IPS-NIHi11 (cell line): ENCODE measurements around the gene NANOGP8.
"Not testable (repeated sequence)": the region's sequence is repeated elsewhere in the genome, so short reads cannot be mapped to it uniquely, and the experiment has no call there.

Experiments used
- DNase-seq: peaks from one replicate; pipeline ENCODE4 v3.0.0; 2012; ENCODE audit warnings: mixed read lengths, low spot score

NANOGP8 gene, protein sequence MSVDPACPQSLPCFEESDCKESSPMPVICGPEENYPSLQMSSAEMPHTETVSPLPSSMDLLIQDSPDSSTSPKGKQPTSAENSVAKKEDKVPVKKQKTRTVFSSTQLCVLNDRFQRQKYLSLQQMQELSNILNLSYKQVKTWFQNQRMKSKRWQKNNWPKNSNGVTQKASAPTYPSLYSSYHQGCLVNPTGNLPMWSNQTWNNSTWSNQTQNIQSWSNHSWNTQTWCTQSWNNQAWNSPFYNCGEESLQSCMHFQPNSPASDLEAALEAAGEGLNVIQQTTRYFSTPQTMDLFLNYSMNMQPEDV

DNA sequence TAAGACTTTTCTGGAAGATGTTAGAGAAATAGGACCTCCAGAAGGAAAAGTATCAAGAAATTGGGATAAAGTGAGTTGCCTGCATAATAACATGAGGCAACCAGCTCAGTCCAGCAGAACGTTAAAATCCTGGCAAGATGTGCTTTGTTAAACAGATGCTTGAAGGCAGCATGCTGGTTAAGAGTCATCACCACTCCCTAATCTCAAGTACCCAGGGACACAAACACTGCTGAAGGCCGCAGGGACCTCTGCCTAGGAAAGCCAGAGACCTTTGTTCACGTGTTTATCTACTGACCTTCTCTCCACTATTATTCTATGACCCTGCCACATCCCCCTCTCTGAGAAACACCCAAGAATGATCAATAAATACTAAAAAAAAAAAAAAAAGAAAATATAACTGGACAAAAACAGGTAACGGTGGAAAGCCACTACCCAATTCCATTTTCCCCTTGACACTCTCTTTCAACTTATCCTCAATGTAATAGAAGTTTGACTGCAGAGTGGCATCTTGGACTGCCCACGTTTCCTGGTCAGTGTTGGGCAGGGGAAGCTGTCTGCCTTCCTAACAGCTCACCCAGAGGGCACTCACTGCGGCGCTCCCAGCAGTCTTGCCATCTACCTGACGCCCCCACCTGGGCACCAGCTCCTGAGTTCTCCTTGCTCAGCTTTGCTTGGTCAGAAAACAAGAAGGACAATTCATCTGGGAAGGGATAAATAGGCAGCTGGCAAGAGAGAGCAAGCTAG is at the start of gene NANOGP8:
Gene NANOGP8, minus strand, starts transcription at position 120 of the 744 bp plus-strand sequence. CDS start 185 bp downstream, outside the sequence.
- DNase-seq: not testable (repeated sequence)

DNA sequence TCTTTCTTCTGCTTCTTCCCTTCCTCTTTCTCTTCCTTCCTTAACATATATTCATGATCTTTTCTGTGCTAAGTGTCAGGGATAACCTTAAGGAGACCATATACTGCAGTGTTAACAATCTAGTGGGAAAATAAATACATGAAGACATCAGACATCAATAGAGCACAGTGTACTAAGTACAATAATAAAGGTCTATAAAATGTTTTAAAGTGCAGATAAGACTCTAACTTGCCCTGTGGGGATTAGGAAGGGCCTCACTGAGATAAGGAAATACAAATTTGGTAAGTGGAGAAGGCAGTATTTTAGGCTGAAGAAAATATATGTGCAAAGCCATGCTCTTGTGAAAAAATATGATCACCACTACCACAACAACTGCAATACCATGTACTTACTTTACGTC is 49.2 kb upstream of the NANOGP8 start:
- no peak for DNase-seq

DNA sequence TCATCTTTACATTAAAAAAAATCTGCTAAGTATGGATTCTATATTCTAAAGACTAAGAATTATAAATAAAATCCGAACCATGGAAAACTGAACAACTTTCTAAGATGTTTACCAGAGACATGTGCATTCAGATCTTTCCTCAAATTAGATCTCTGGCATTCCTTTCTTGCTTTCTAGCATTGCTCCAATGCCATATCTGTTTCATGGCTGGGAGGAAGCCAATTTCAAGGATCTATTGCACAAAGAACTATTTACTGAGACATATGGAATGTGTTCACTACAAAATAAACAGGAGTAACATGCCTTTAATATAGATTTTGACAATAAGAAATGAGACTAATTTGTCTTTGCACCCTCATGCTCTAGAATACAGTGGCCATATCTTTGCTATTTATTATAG is 45.1 kb upstream of the NANOGP8 start:
- no peak for DNase-seq

DNA sequence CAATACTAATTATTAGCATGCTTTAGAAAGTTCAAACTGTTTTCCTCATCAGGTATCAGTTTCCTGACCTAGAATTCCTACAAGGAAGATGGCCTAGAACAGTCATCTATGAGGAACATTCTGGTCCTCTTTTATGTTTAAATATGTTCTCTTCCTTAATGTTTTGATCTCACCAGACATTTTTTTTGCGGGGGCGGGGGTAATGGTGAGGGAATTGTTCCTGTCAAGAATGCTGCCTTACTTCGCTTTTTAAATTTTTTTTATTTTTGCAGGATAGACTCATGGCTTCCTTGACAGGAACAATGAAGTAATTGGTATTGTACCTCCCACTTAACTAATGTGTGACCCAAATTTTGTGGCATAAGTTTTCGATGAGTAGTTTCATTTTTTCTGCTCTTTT is 44.3 kb upstream of the NANOGP8 start:
- no peak for DNase-seq

DNA sequence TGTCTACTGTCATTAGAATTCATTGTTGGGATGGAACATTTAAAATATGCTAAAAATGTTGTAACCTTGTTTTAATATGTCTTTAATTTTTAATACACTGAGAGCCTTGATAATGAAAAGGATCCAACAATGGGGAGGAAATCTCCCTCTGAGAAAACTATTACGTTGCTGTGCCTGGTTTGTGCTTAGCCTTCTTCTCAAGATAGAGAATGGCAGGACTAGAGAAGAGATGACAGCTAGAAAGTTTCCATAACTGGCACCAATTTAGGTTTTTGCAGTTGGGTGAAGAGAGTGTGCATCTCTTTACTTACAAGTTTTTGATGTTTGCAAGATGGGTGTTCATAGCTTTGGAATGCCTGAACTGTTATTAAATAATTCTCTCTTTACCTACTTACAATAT is 42.6 kb upstream of the NANOGP8 start:
- no peak for DNase-seq

DNA sequence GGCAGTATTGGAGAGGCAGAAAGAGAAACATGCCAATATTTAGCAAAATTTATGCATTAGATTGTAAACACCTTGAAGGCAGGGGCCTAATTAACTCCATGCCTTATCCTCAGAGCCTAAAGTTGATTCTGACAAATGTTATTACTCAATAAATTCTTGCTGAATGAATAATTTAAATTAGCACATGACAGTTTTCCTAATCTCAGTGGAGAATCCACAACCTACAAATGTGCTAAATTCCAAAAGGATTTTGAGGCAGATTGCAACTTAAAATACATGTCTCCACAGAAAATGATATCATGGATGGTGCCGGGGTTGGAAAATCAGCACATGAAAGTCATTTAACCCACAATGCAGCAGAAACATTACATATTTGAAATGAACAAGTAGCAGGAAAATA is 41.1 kb upstream of the NANOGP8 start:
- no peak for DNase-seq

DNA sequence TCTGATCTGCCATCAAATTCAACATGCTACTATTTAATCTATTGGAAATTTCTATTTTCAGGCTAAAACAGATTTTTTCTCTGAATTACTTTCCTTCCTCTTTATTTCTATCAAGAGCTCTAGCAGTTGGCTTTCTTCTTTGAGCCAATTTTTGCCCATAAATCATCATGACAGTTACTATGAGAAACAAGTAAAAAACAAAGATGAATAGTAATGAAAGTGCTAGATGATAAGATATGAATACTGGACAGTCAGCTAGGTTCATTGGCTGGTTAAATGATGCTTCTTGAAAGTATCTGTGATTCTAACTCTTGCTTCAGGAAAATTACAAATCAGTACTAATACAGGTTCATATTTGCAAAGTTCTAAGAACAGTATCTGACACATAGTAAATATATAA is 38.6 kb upstream of the NANOGP8 start:
- DNase-seq: no peak

DNA sequence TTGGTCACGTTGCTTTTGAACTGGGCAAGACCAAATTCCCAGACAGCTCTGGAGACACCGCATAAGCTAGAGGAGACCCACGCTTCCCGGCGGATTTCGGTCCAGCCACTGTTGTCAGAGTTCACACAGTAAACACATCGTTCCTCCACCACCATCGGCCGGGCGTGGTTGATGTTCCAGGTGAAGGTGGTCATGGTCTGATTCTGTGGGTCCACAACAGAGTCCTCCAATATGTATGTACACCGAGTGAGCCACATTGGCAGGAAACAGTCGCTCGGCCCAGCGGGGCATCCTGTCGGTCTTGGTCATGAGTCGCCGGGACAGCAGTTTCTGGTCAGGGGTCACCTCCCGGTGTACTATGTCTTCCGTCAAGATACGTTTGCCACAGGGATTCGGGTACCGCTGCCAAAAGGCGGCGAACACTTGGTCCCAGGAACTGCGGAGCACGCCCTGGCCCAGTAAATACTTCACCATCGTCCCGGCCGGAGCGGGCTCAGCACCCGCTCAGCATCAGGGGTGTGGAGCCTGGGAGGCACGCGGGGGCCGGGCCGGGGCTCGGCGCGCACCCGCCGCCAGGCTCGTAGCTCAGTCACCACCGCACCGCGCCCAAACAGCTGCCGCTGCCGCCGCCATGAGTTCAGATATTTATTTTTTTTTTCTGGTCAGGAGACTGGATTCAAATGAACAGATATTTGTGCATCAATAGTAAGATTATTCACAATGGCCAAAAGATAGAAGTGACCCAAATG is 36.7 kb upstream of the NANOGP8 start:
- no peak for DNase-seq

DNA sequence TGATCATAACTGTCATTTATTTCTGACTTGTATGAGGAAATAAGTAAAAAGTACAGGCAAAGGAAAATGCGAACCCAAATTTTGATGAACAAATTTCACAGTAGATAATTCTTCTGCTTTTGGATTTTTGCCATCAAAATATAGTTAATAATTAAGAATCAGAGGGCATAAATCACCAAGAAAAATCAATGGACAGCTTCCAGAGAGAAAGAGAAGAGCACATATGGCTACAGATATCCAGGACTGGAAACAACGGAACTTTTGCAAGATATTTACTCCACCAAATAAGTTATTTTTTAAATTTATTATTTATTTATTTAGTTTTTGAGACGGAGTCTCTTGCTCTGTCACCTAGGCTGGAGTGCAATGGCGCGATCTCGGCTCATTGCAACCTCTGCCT is 35.1 kb upstream of the NANOGP8 start:
- no peak for DNase-seq

DNA sequence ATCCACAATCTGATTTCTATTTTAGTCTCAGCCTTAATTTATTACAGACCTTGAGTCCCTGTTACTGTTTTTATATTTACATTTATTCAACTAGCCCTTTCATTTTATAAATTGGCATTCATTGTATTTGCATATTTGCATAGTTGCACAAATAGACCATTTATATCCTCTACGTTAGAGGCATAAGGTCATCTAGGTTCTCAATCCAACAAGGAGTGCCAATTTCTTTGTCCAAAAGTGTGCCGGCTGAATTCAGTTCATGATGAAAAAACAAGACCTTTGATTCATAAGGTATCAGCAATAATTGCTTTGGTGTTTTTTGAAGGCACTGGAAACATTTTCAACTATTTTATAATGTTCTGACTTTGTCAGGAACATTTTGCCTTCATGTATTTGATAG is 33.9 kb upstream of the NANOGP8 start:
- no peak for DNase-seq

DNA sequence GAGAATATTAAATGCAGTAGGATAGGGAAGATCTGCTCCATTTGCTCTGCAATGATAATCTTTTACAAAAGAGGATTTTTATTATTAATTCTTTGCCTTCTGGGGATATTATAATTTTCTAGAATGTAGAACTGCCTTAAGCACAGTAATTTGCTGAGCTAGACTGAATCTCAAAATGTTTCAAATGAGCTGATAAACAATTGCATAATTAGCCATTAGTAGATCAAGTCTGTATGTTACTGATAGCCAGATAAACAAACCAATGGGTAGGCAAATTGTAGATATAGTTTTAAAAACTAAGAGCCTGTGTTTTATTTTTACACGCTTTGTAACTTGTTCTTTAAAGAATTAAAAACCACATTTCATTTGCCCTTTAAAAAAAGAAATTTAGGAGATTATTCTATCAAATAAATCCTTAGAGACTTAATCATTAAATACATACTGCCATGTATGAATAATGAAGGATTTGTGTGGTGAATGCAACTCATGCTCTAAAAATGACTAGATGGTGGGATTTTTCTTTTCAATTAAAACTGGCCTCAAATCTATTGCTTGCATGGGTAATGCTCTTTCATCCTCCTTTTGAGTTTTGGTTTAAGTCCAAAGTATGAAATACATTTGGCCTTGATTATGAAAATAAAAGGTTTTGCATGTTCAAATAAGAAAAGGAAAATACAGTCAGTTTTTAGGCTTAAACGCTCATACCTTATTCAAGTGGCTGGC is 32.6 kb upstream of the NANOGP8 start:
- no peak for DNase-seq

DNA sequence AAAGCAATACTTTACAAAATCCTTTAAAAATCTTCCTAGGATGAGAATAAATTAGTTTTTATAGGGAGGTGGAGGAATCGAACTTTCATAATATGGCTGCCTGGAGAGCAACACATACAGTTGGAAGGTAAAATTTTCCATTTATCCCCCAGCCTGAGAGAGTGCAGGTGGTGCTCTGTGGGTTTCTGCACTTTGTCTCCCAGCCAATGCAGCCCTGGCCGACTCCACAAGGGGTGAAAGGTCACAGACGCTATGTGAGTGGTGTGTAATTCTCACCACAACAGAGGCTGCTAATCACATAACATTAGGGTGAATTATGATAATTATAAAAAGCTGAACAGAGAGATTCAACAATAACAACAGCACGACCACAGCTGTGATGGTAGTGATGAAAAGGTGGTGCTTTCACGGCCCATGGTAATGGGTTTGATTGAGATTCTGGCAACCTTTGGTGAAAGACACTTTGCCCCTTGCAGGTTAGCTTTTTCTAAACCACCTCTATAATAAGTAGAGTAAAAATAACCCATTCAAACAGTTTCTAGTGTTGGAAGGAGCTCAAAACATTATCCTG is 30.1 kb upstream of the NANOGP8 start:
- DNase-seq: no peak

DNA sequence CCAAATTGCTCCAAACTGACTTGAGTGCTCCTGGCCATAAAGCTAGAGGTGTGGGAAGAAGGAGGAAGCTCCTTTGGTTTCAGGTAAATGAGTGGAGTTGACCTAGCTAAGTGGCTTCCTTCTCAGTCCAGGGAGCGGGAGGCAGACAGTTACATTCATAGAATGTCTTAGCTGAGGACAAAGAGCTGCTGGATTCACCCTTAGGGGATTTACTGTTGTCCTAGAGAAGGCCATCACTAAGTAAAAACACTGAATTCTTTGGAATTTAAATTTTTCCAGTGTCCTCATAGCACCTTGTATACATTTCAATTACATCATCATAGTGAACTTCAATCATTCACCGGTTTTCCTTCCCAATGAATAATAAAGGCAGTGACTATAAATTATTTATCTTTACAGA is 27.3 kb upstream of the NANOGP8 start:
- no peak for DNase-seq

DNA sequence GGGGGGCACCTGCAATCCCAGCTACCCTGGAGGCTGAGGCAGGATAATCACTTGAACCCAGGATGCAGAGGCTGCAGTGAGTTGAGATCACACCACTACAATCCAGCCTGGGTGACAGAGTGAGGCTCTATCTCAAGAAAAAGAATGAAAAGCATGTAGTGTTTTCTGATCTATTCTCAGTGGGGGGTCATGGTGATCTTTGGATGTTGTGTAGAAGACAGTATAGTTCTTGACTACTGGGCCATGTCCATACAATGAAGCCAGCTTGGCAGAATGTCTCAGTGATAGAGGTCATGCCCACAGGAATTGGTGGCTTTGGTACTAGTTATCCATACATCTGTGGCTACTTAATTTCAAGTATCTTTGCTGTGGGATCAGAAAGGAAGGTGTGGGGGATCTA is 26.8 kb upstream of the NANOGP8 start:
- no peak for DNase-seq

DNA sequence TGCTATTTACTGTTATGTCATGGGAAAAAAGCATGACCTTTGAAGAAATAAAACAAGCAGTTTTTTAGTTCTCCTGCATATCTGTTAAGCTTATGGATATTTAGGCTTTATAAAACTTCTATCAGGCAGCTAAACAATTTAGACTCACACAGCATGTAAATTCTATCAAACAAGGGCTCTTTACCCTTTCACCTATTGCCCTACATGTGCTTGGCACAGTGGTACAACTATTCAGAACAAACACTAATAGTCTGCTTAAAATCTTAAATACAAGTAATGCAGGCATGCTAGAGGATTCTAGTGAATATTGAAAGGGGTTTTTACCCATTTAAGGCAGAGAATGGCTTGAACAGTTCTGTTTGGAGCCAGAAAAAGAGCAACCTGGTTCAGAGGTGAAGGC is 23.4 kb upstream of the NANOGP8 start:
- no peak for DNase-seq

DNA sequence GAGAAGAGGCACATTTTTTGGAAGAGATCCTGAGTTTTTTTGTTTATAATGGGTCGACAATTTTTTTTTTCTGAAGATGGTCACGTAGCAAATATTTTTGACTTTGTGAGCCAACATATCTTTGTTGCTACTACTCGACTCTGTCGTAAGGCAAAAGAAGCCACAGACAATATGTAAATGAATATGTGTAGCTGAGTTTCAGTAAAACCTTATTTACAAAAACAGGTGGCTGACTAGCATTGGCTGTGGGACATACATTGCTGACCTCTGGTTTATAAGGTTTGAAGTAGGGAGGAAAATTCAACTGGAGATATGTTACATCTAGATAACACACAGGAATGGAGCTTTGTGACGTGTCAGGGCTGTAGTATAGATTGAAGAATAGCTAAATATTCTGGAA is 22.5 kb upstream of the NANOGP8 start:
- DNase-seq: no peak

DNA sequence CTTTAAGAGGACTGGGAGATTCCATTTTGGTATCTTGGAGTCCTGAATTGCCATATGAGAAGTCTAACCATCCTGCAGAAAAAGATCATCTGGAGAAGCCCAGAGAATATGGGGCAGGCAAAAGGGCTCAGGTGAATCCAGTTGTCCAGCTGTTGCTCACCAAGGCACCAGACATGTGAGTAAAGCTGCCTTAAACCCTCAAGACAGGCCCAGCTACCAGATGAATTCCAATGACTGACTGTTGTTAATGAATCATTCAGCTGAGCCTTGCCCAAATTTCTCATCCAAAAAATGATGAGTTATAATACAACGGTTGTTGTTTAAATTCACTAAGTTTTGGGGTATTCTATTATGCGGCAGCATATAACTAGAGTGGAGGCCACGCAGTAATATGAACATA is 22.0 kb upstream of the NANOGP8 start:
- no peak for DNase-seq

DNA sequence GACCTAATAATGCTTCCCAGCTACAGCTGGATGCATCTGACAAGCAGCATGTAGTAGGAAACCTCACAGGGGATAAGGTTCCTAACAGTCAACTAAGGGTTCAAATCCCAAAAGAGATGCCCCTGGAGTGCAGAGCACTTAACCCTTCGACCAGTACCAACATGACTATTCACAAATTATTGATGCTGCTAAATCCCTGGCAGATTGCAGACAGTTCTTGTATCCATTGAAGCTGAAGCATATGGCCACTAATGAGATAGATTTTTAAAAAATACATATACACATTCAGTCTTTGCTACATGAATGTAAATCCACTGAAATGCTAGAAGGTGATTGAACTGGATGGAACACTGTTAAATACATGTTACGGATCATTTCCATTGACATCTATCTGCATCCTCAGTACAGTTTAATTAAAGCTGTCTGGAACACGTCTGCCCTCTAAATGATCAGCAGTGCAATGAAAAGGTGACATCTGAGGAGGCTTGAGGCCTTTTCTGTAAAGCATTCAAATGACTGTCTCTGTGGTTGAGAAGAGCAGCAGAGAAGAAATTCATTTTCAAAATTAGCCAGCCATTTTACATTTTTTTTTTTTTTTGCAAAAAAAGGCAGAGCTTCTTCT is 19.5 kb upstream of the NANOGP8 start:
- no peak for DNase-seq

DNA sequence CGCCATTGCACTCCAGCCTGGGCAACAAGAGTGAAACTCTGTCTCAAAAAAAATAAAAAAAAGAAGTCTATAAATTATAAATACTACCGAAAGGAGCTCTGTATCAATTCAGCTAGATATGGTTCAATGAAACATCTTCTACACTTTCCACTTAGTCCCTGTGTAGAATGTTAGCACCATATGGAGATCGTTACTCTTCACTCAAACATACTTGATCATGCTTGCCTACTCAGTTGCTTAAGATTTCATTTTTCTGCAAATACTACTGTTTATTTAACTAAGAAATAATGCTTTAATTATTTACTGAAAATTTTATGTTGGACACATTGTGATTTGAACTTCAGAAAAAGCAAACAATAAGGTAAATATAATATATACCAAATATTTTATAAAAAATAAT is 17.1 kb upstream of the NANOGP8 start:
- no peak for DNase-seq

DNA sequence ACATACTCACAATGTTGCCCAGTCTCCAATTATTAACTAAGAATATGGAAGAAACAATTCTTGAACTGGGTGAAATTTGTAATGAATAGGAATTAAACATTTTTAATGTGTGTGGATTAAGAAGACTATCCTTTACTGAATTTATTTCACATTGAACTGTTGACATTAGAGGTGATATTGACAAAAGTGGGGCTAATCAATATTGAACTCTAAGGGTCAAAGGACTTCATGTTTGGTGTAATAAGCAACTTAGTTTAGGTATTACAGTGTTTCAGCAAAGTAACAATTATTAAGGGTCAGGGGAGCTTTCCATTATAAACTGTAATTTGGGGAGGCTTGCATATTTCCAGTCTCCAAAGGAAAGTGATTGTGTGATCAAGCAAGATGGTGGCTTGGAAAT is 16.2 kb upstream of the NANOGP8 start:
- DNase-seq: no peak

DNA sequence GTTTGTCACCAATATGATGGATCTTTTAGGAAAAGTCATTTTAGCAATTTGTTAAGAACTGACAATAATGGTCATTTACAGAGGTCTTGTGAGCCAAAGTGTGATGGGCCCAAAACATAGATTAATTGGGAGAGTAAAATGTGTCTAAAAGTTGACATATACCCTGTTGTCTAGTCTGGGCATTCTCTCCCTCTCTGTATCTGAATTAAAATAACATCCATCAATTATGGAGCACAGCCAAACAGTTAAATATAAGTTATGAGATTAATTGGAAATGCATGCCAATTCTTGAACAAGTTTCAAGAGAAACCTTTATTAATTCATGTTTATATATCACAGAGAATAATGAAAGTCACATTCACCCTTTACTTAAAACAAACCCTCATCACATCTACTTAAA is 13.6 kb upstream of the NANOGP8 start:
- DNase-seq: no peak

DNA sequence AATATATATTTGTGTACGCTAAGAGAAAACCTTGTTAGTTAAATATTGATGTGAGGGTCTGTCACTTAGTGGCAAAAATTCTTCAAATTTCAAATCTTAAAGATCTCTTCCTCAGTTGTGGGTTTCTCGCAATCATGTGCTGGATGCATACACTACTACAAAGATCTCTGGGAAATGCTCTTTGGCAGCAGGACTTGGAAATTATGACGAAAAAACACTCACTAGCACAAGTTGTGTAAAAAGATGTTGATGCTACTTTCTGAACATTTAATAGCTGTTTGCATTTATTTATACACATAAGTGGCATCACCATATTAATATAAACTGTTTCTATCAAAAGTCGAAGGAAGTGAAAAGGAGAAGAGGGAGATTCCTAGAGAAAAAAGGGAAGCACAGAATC is 10.8 kb upstream of the NANOGP8 start:
- no peak for DNase-seq
